Ovary (tissue), 3 donors: ENCODE measurements around the gene TSC2.
"Not testable (repeated sequence)": the region's sequence is repeated elsewhere in the genome, so short reads cannot be mapped to it uniquely, and the experiment has no call there.

Source experiments
- POLR2A ChIP-seq: fragments of 450-650 bp; IDR thresholded peaks from one replicate; pipeline ENCODE4 v1.6.1; 2017; ENCODE audit warnings: antibody characterized with exemption, mild to moderate bottlenecking, moderate library complexity
- TF ChIP-seq, protein P1 (sequence below), 3 donors: fragments of 450-650 bp in 2 of 3; fragments of 200-600 bp in 1 of 3; IDR thresholded peaks; one replicate each; pipeline versions ENCODE4 v1.5.1 to v1.8.0; 2016 to 2022; ENCODE audit warnings: antibody characterized with exemption in 3 of 3, mild to moderate bottlenecking in 1 of 3
- donor health status: DM: no; HTN: no; CAD: no.

DNA sequence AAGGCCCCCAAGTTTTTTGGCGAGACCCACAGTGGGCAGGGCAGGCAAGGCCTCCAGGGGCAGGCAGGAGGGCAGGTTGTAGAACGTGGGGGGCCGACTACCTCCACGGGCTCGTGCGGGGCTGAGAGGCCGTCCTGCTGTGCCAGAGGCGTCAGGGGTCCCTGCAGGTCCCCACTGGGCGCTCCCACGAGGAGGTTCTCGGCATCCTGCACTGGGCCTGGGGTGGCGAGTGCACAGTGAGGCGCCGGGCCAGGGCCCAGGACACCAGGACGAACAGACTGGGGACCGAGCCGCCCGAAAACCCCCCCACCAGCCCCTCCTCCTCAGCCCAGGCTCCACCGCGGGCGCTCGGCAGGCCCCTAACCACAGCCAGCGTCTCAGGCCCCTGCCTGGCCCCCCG lies 68.6 kb downstream of the TSC2 start:
- TF ChIP-seq, protein P1, sequence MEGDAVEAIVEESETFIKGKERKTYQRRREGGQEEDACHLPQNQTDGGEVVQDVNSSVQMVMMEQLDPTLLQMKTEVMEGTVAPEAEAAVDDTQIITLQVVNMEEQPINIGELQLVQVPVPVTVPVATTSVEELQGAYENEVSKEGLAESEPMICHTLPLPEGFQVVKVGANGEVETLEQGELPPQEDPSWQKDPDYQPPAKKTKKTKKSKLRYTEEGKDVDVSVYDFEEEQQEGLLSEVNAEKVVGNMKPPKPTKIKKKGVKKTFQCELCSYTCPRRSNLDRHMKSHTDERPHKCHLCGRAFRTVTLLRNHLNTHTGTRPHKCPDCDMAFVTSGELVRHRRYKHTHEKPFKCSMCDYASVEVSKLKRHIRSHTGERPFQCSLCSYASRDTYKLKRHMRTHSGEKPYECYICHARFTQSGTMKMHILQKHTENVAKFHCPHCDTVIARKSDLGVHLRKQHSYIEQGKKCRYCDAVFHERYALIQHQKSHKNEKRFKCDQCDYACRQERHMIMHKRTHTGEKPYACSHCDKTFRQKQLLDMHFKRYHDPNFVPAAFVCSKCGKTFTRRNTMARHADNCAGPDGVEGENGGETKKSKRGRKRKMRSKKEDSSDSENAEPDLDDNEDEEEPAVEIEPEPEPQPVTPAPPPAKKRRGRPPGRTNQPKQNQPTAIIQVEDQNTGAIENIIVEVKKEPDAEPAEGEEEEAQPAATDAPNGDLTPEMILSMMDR (IDR thresholded peaks at IDR 0.05) = not testable (repeated sequence)
- TF ChIP-seq POLR2A = not testable (repeated sequence)
